Mesodermal cell (in vitro differentiated cells): Measurements from ENCODE around the gene STAM.

ENCODE experiments used
- H3K27ac ChIP-seq: 2 replicates; pipeline ENCODE4 v1.7.0; 2013; ENCODE audit warnings: mild to moderate bottlenecking, low read depth, low read length, moderate library complexity; ENCODE audit not compliant: severe bottlenecking
- H3K36me3 ChIP-seq: 2 replicates; pipeline ENCODE4 v1.7.1; 2013; ENCODE audit warnings: mild to moderate bottlenecking, low read length, moderate library complexity; ENCODE audit not compliant: control insufficient read depth, insufficient read depth
- H3K4me1 ChIP-seq: one replicate; pipeline ENCODE4 v1.7.1; 2013; ENCODE audit warnings: mild to moderate bottlenecking, low read length; ENCODE audit not compliant: insufficient read depth, control insufficient read depth, poor library complexity, severe bottlenecking
- H3K4me3 ChIP-seq: 2 replicates; pipeline ENCODE4 v1.7.0; 2013; ENCODE audit warnings: low read length, control low read depth, mild to moderate bottlenecking; ENCODE audit not compliant: insufficient read depth, poor library complexity, severe bottlenecking; ENCODE audit errors: extremely low read depth
- H3K9me3 ChIP-seq: 2 replicates; pipeline ENCODE4 v1.7.1; 2013; ENCODE audit warnings: mild to moderate bottlenecking, low read length, moderate library complexity; ENCODE audit not compliant: control insufficient read depth
- WGBS, 2 experiments: methylation state at CpG; one replicate each; pipeline ENCODE4 v1.1.5; 2013; ENCODE audit warnings: missing lambda C conversion rate in 2 of 2; ENCODE audit not compliant: insufficient coverage in 2 of 2; 5-methylcytosine and 5-hydroxymethylcytosine counted together

Gene STAM

GRCh38 chr10:17645621-17646345 is 1.8 kb downstream of the STAM start:
- H3K4me3 ChIP-seq: peak overlapping the region; percentile 97
- no peak overlapping the region for H3K27ac ChIP-seq
- peaks cover 3% of the 10 kb centered on the region for H3K9me3 ChIP-seq
- 89 to 94% methylated on average over 3 to 5 of the region's 6 CpGs for WGBS, 2 experiments
- H3K4me1 ChIP-seq: peaks cover 5% of the 10 kb centered on the region
- H3K36me3 ChIP-seq: peaks cover 37% of the 10 kb centered on the region

- Histone ChIP-seq H3K36me3 (peaks cover 46% of the 10 kb centered on the region), H3K9me3 (no peaks in the 10 kb centered on the region), H3K4me1 (peaks cover 5% of the 10 kb centered on the region), H3K27ac (no peak overlapping the region), H3K4me3 (no peak overlapping the region)
- no CpG with 5 or more reads among the region's 3 CpGs for WGBS, 2 experiments
Measured at GRCh38 chr10:17647326-17647725, 3.4 kb downstream of the STAM start.

GRCh38 chr10:17648243-17649035 is 4.5 kb downstream of the STAM start:
- Histone ChIP-seq H3K4me3 (no peak overlapping the region), H3K4me1 (peaks cover 5% of the 10 kb centered on the region), H3K27ac (no peak overlapping the region), H3K36me3 (peaks cover 54% of the 10 kb centered on the region), H3K9me3 (peaks cover 6% of the 10 kb centered on the region)
- WGBS, 2 experiments: 97% methylated on average over 6 to 9 of the region's 10 CpGs

- Histone ChIP-seq H3K4me1 (peaks cover 5% of the 10 kb centered on the region), H3K36me3 (peaks cover 61% of the 10 kb centered on the region), H3K9me3 (peaks cover 6% of the 10 kb centered on the region), H3K27ac (no peak overlapping the region), H3K4me3 (no peak overlapping the region)
- WGBS, 2 experiments: 88 to 100% methylated on average over 3 of the region's 4 CpGs
Measured at GRCh38 chr10:17649052-17649451, 5.1 kb downstream of the STAM start.

GRCh38 chr10:17649836-17650235 is 5.9 kb downstream of the STAM start:
- Histone ChIP-seq H3K4me1 (peaks cover 5% of the 10 kb centered on the region), H3K36me3 (peaks cover 62% of the 10 kb centered on the region), H3K9me3 (peaks cover 6% of the 10 kb centered on the region), H3K4me3 (no peak overlapping the region), H3K27ac (no peak overlapping the region)
- WGBS, 2 experiments: no CpG with 5 or more reads among the region's 2 CpGs

- peak overlapping the region; percentile 26 for H3K27ac ChIP-seq
- no peak overlapping the region for H3K4me3 ChIP-seq
- peaks cover 7% of the 10 kb centered on the region for H3K4me1 ChIP-seq
- WGBS, 2 experiments: 83 to 98% methylated on average over 1 to 7 of the region's 8 CpGs
- H3K36me3 ChIP-seq: peaks cover 62% of the 10 kb centered on the region
- peaks cover 6% of the 10 kb centered on the region for H3K9me3 ChIP-seq
Measured at GRCh38 chr10:17650416-17650815, 6.5 kb downstream of the STAM start.

GRCh38 chr10:17651896-17652295 is 7.9 kb downstream of the STAM start:
- Histone ChIP-seq H3K9me3 (peaks cover 10% of the 10 kb centered on the region), H3K4me3 (no peak overlapping the region), H3K4me1 (peaks cover 13% of the 10 kb centered on the region), H3K36me3 (peaks cover 62% of the 10 kb centered on the region), H3K27ac (no peak overlapping the region)

GRCh38 chr10:17652585-17652984 is 8.6 kb downstream of the STAM start:
- Histone ChIP-seq H3K27ac (no peak overlapping the region), H3K4me1 (peaks cover 19% of the 10 kb centered on the region), H3K4me3 (no peak overlapping the region), H3K36me3 (peaks cover 61% of the 10 kb centered on the region), H3K9me3 (peaks cover 13% of the 10 kb centered on the region)

GRCh38 chr10:17655009-17655408 is 11.1 kb downstream of the STAM start:
- 95% methylated on average over 3 of the region's 3 CpGs; no CpG with 5 or more reads in 1 of the 2 experiments for WGBS, 2 experiments
- Histone ChIP-seq H3K4me3 (no peak overlapping the region), H3K27ac (peak overlapping the region; percentile 75), H3K4me1 (peaks cover 19% of the 10 kb centered on the region), H3K36me3 (peaks cover 45% of the 10 kb centered on the region), H3K9me3 (peaks cover 13% of the 10 kb centered on the region)

- no peak overlapping the region for H3K4me3 ChIP-seq
- WGBS, 2 experiments: 82% methylated on average over 3 of the region's 5 CpGs; no CpG with 5 or more reads in 1 of the 2 experiments
- peak overlapping the region; percentile 75 for H3K27ac ChIP-seq
- peaks cover 13% of the 10 kb centered on the region for H3K9me3 ChIP-seq
- H3K36me3 ChIP-seq: peaks cover 44% of the 10 kb centered on the region
- peaks cover 19% of the 10 kb centered on the region for H3K4me1 ChIP-seq
Measured at GRCh38 chr10:17655567-17656146, 11.7 kb downstream of the STAM start.
